GM18505 (cell line): ENCODE data around the gene ARHGAP26.
"Not testable (repeated sequence)": the region's sequence is repeated elsewhere in the genome, so short reads cannot be mapped to it uniquely, and the experiment has no call there.

Experiments used
- ATAC-seq: cut with Tn5 transposase; IDR thresholded peaks from one replicate; pipeline ENCODE4 v1.9.1; 2021; ENCODE audit not compliant: unreplicated experiment
- POLR2A ChIP-seq: IDR thresholded peaks from 4 replicates; pipeline ENCODE4 v1.6.1; 2011; ENCODE audit warnings: borderline replicate concordance; ENCODE audit not compliant: insufficient read depth, insufficient read length; ENCODE audit errors: extremely low read depth

The ARHGAP26 gene

GRCh38 chr5:142976861-142977260 is 206.7 kb downstream of the ARHGAP26 start:
- ATAC-seq, result no peak
- TF ChIP-seq POLR2A, result no peak

GRCh38 chr5:142977363-142978051 is 207.3 kb downstream of the ARHGAP26 start:
- ATAC-seq, result peak; percentile 84

GRCh38 chr5:142978252-142978651 is 208.1 kb downstream of the ARHGAP26 start:
- ATAC-seq, result no peak
- no peak for TF ChIP-seq POLR2A

More at GRCh38 chr5:142977363-142978051, 207.3 kb downstream of the ARHGAP26 start:
- no peak for TF ChIP-seq POLR2A

- ATAC-seq, result no peak
- no peak for TF ChIP-seq POLR2A
Measured at GRCh38 chr5:142978726-142979125, 208.5 kb downstream of the ARHGAP26 start.

DNA sequence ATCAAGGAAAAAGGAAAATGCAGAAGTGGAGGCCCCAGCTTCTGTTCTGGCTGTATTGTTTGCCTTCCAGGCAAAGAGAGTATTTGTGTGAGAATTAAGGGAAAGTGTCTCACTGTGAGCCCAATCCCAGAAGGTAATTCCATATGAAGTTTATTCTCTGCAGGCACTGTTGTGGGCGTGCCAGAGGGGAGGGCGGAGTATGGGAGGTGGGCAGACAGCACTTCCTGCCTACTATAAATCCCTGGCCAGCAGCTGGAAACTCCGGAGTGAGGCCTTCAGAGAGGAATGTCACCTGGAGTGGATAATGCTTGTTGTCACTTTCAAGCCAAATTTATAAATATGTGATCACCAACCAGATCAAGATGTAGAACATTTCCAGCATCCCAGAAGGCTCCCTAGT is 209.5 kb downstream of the ARHGAP26 start:
- no peak for TF ChIP-seq POLR2A
- no peak for ATAC-seq

DNA sequence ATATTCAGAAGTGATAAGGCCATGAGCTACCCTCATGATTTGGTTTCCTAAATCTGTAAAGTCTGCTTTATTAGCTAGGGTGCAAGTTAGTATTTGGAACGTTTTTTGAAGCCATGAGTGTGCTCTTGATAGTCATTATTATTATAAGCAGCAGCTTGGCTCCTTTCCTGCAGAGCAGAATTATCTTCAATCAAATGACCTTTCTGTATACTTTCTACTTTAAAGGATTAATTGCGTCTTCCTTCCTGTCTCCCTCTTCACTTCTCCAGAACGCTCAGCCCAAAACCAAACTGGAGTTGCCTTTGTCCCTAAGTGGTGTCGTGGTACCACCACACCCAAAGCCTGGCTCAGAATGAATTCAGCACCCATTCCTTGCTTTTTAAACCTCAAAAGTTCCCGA is 211.3 kb downstream of the ARHGAP26 start:
- no peak for TF ChIP-seq POLR2A
- no peak for ATAC-seq

DNA sequence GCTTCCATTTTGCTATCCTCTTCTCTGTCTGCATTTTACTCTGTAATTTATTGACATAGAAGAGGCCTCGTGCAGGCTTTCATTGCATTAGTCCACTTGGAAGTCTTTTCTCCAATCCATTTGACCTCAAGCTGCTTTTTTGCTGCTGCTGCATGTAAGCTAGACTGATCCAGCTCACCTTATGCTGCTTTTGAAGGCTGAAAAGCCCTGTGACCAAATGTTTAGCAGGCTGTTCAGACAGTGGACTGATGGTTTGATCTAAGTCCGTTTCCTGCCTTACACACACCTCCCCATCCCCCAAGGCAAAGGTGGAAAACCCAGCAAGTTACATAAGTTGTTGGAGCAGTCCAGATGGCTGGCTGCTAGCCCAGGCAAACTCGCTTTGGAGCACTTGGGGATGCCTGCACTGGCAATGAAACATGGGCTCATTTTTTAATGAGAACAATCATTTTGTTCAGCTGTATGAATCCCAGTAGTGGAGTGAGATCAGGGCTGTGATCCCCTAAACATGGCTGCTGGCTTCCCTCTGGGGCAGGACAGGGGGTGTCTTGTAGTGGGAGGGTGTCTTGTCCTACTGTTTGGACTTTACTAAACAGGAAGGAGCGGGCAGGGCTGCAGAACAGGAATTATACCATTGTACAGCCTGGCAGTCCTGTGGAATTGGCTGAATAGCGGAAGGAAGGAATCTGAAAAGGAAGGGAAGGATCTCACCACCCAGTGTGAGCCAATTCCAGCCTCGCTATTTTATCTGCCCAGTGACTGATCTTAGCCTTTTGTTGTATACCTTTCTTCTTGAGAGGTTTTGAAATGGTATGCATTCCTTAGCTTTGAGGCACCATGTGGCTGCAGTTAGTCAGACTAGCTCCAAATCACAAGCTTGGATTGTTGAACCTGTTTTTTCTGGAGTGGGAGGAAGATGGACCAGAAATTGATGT is 212.0 kb downstream of the ARHGAP26 start:
- TF ChIP-seq POLR2A, result no peak
- no peak for ATAC-seq

- ATAC-seq, result no peak
Measured at GRCh38 chr5:142982821-142983200, 212.6 kb downstream of the ARHGAP26 start.

GRCh38 chr5:142984011-142984410 is 213.8 kb downstream of the ARHGAP26 start:
- no peak for ATAC-seq

More at GRCh38 chr5:142982821-142983200, 212.6 kb downstream of the ARHGAP26 start:
- TF ChIP-seq POLR2A, result no peak

GRCh38 chr5:142984525-142984924 is 214.3 kb downstream of the ARHGAP26 start:
- TF ChIP-seq POLR2A, result no peak
- ATAC-seq, result no peak

More at GRCh38 chr5:142984011-142984410, 213.8 kb downstream of the ARHGAP26 start:
- TF ChIP-seq POLR2A, result no peak

DNA sequence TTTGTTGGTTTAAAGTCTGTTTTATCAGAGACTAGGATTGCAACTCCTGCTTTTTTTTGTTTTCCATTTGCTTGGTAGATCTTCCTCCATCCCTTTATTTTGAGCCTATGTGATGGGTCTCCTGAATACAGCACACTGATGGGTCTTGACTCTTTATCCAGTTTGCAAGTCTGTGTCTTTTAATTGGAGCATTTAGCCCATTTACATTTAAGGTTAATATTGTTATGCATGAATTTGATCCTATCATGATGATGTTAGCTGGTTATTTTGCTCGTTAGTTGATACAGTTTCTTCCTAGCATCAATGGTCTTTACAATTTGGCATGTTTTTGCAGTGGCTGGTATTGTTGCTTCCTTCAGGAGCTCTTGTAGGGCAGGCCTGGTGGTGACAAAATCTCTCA is 219.1 kb downstream of the ARHGAP26 start:
- not testable (repeated sequence) for ATAC-seq

DNA sequence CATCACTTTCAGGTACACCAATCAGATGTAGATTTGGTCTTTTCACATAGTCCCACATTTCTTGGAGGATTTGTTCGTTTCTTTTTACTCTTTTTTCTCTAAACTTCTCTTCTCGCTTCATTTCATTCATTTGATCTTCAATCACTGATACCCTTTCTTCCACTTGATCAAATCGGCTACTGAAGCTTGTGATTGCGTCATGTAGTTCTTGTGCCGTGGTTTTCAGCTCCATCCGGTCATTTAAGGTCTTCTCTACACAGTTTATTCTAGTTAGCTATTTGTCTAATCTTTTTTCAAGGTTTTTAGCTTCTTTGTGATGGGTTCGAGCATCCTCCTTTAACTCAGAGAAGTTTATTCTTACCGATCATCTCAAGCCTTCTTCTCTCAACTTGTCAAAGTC is 219.9 kb downstream of the ARHGAP26 start:
- not testable (repeated sequence) for ATAC-seq

DNA sequence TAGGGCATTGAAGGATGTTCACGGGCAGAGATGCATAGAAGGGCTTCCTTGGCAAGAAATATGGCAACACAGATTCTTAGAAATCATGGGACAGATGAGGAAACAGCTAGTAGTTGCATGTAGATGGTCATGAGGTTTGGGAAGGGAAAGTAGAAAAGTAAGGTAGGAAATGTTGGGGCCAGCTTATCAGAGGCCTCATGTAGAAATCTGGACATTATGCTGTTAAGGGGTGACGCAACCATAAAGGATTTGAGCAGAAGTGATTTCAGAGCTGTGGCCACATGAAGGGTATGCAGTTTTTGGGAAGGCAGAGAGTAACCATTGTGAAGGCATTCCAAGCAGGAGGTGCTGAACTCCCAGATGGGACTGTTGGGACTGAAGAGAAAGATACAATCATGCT is 224.0 kb downstream of the ARHGAP26 start:
- no peak for TF ChIP-seq POLR2A
- no peak for ATAC-seq

DNA sequence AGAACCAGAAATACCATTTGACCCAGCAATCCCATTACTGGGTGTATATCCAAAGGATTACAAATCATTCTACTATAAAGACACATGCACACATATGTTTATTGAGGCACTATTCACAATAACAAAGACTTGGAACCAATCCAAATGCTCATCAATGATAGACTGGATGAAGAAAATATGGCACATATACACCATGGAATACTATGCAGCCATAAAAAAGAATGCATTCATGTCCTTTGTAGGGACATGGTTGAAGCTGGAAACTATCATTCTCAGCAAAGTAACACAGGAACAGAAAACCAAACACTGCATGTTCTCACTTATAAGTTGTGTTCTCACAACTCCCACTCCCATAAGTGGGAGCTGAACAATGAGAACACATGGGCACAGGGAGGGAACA is 225.4 kb downstream of the ARHGAP26 start:
- ATAC-seq, result not testable (repeated sequence)
